GM12874 (cell line): ENCODE results near the gene SLC17A1.

Experiments
- CTCF ChIP-seq: IDR thresholded peaks from 2 replicates; pipeline ENCODE4 v1.5.1; 2011; ENCODE audit warnings: low read depth, mild to moderate bottlenecking, control low read depth, low read length, moderate library complexity; ENCODE audit not compliant: insufficient read depth

The SLC17A1 gene

DNA sequence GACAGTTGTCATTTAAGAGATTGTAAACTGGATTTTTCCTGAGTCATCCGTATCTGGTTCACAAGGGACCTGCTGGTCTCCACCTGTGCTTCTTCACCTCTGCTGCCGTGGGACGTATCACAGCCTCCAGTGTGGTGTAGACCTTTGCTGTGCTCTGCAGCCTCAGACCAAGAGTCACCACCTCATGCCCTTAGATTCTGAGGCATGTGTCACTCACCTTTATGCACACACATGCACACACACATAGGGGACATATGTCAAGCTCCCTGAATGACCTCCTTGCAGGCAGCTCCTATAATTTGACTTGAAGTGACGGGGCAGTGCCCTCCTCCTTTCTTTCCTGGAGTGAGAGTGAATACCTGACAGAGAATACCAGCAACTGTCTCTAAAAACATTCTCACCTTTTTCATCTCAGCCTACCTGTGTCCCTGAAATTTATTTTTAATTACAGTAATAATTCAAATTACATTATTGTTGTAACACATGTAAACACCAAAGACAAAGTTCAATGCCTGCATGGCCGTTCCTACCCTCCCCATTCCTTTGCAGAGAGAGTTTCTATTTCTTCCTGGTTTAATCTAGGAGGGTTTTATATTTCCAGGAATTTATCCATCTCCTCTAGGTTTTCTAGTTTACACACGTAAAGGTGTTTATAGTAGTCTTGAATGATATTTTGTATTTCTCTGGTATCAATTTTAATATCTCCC lies 73.8 kb downstream of the SLC17A1 start:
- no peak for TF ChIP-seq CTCF

DNA sequence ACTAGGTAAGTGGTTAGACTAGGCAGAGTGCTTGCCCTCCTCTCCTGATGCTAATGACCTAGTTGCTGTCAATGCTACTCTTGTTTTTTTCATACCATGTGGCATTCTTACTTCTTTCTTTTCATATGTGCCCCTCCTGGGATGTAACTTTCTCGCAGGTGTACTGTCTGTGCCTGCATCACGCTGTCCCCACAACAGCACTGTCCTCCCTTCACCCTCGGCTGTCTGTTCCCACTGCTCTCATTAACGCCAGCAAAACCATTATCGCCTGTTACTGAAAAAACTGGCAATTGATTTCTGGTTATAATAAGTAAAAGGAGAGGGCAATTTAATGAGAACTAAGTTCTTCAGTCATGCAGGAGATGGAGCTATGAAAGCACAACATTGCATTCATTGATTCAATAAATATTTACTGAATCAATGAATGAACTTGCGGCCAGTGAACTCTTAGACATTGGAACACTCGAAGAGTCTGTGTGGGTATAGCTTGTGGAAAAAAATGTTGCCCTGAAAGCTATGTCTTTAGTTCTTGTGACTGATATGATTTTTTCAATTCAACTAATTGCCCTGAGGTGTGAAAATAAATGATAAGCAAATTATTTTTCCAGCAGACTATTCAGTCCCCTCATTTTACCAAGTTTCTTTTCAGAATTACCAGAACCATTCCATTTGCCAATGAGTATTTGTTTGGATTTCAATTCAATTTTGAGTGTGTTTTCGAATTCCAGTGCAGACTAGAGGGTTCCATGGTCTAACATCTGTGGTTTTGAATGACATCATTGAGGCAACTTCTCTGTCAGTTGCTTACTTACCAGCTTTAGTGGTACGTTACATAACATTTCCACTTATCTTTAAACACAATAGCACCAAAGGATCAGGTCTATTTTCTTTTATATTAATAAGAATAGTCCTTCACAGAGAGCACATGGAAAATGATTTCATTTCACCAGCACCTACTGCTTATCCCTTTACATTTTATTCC lies 75.2 kb downstream of the SLC17A1 start:
- TF ChIP-seq CTCF, result no peak

- TF ChIP-seq CTCF, result no peak
Measured at GRCh38 chr6:25755483-25755882, 76.4 kb downstream of the SLC17A1 start.

- TF ChIP-seq CTCF, result no peak
Measured at GRCh38 chr6:25754535-25754934, 77.3 kb downstream of the SLC17A1 start, which contains the start of gene SLC17A4. Gene SLC17A4 (plus strand): TSS chr6:25754742. CDS start chr6:25761963, 7,221 bp downstream.

GRCh38 chr6:25753079-25753478 lies 78.8 kb downstream of the SLC17A1 start:
- no peak for TF ChIP-seq CTCF

- no peak for TF ChIP-seq CTCF
Measured at GRCh38 chr6:25750906-25751305, 80.9 kb downstream of the SLC17A1 start.

GRCh38 chr6:25749837-25750236 lies 82.0 kb downstream of the SLC17A1 start:
- TF ChIP-seq CTCF, result no peak
